SU-DHL-6 (cell line): ENCODE data around the gene SLC24A5.

ENCODE experiments used
- EZH2phosphoT487 ChIP-seq: fragments of 200-600 bp; sonication (generic), shearing (Covaris generic); conservative IDR thresholded peaks from 2 replicates; pipeline ENCODE4 v1.6.1; 2018; ENCODE audit warnings: mild to moderate bottlenecking, antibody characterized with exemption, low read length, moderate library complexity, mixed read lengths
- TF ChIP-seq, protein P1 (sequence below): fragments of 200-600 bp; sonication (generic); IDR thresholded peaks from one replicate; pipeline ENCODE4 v1.5.1; 2017; ENCODE audit warnings: antibody characterized with exemption, mild to moderate bottlenecking, low read length, moderate library complexity; ENCODE audit not compliant: insufficient read depth, poor library complexity, severe bottlenecking

DNA sequence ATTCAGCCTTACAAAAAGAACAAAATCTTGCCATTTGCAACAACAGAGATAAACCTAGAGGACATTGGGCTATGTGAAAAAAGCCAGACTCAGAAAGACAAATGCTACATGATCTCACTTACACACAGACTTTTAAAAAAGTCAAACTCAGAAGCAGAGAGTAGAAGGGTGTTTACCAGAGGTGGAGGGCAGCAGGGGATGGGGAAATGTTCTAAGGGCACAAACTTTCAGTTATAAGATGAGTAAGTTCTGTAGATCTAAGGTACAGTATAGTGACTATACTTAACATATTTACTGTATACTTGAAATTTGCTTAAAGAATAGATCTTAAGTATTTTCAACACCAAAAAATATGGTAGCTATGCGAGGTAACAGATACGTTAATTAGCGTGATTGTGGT, 54.3 kb downstream of the SLC24A5 start:
- TF ChIP-seq, protein P1, sequence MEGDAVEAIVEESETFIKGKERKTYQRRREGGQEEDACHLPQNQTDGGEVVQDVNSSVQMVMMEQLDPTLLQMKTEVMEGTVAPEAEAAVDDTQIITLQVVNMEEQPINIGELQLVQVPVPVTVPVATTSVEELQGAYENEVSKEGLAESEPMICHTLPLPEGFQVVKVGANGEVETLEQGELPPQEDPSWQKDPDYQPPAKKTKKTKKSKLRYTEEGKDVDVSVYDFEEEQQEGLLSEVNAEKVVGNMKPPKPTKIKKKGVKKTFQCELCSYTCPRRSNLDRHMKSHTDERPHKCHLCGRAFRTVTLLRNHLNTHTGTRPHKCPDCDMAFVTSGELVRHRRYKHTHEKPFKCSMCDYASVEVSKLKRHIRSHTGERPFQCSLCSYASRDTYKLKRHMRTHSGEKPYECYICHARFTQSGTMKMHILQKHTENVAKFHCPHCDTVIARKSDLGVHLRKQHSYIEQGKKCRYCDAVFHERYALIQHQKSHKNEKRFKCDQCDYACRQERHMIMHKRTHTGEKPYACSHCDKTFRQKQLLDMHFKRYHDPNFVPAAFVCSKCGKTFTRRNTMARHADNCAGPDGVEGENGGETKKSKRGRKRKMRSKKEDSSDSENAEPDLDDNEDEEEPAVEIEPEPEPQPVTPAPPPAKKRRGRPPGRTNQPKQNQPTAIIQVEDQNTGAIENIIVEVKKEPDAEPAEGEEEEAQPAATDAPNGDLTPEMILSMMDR: no peak
- TF ChIP-seq EZH2phosphoT487: no peak
